AG08396 (cell line): ENCODE measurements around the gene SMIM27.
"Not testable (repeated sequence)": the region's sequence is repeated elsewhere in the genome, so short reads cannot be mapped to it uniquely, and the experiment has no call there.

Experiments
- DNase-seq: peaks from one replicate; pipeline ENCODE4 v3.0.0; 2012; ENCODE audit warnings: low spot score, mixed read lengths

Gene SMIM27

DNA sequence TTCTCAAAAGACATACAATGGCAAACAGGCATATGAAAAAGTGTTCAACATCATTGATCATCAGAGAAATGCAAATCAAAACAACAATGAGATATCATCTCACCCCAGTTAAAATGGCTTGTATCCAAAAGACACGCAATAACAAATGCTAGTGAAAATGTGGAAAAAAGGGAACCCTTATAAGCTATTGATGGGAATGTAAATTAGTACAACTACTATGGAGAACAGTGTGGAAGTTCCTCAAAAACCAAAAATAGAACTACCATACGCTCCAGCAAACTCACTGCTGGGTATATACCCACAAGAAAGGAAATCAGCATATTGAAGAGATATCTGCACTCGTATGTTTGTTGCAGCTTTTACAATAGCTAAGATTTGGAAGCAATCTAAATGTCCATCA, 46.9 kb downstream of the SMIM27 start:
- not testable (repeated sequence) for DNase-seq
